ENCODE data around the gene PHKB. TPM values are rescaled to one million over a fixed set of nuclear protein-coding genes. Genes with fewer than 3 reads are reported as not detected.

Gene PHKB
- total and polyA plus RNA-seq, 2 donors (not counting 1 experiment from before 2014, with no cell fraction given), result 79.0 to 103 TPM

DNA sequence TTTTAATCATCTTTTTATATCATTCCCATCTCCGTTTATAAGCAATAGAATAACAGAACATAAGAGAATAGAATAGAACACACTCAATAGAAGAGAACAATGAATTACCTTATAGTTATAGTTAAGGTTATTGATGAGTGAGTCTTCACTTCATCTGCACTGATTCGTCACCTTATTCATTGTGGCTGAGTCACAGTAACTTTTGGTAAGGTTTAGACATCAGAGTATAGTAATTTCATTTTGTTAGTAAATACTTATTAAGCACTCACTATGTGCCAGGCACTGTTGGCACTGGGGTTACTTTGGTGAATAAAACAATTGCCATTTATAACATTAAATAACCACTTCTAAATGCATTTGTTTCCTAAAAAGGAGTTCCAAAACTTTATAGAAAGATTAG, 22.5 kb downstream of the PHKB start:
- Histone ChIP-seq H3K4me3 (replicated peaks in 1 of 4; ENCODE audit: control extremely low read depth in 1 of 4, insufficient read depth in 1 of 4, low read depth in 3 of 4, low read length in 4 of 4) (no peak overlapping the region), H3K79me2 (ENCODE audit: control insufficient read depth, insufficient read depth, low read length) (peaks cover 1% of the 10 kb centered on the region), H3K4me2 (ENCODE audit: extremely low read depth, insufficient read depth, low read length) (no peak overlapping the region), H2AFZ (ENCODE audit: low read length) (no peak overlapping the region), H3K4me1 (ENCODE audit: control insufficient read depth, extremely low read depth, insufficient read depth, low read length) (no peaks in the 10 kb centered on the region), H3K9me3 (ENCODE audit: control insufficient read depth, insufficient read depth, low read depth, low read length) (no peaks in the 10 kb centered on the region), H3K36me3 (ENCODE audit: control insufficient read depth, insufficient read depth, low read length) (no peaks in the 10 kb centered on the region), H3K9ac (ENCODE audit: insufficient read depth, low read length) (no peak overlapping the region), H4K20me1 (ENCODE audit: control insufficient read depth, extremely low read depth, insufficient read depth, low read length) (no peaks in the 10 kb centered on the region), H3K27ac (ENCODE audit: insufficient read depth, low read length) (no peak overlapping the region), H3K27me3 (ENCODE audit: control insufficient read depth, insufficient read depth, low read length) (no peaks in the 10 kb centered on the region)
- no peak for TF ChIP-seq EZH2 (IDR thresholded peaks at IDR 0.05; ENCODE audit: low read length, missing control alignments)
- TF ChIP-seq, protein P1, sequence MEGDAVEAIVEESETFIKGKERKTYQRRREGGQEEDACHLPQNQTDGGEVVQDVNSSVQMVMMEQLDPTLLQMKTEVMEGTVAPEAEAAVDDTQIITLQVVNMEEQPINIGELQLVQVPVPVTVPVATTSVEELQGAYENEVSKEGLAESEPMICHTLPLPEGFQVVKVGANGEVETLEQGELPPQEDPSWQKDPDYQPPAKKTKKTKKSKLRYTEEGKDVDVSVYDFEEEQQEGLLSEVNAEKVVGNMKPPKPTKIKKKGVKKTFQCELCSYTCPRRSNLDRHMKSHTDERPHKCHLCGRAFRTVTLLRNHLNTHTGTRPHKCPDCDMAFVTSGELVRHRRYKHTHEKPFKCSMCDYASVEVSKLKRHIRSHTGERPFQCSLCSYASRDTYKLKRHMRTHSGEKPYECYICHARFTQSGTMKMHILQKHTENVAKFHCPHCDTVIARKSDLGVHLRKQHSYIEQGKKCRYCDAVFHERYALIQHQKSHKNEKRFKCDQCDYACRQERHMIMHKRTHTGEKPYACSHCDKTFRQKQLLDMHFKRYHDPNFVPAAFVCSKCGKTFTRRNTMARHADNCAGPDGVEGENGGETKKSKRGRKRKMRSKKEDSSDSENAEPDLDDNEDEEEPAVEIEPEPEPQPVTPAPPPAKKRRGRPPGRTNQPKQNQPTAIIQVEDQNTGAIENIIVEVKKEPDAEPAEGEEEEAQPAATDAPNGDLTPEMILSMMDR (conservative IDR thresholded peaks at IDR 0.05 in 1 of 2, IDR thresholded peaks at IDR 0.05 in 1 of 2; ENCODE audit: low read depth in 1 of 2, low read length in 2 of 2), result no peak
- no peak for DNase-seq (ENCODE audit: low read depth in 2 of 2)

DNA sequence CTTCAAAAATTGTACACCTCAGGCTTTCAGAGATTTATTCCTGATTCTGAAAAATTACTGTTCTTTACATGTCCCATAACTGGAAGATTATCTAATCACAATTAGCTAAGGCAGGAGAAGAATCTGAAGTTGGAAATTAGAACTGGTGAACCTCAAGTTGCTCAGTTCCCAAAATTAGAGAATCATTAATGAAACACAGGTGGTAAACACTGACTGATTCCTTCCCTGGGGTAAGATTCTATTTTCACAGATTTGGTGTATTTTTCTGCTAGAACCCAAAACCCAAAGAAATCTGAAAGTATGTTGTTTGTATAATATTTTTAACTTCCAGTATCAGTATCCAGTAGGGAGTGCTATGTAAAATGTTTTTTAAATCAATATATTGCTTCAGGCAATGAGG, 25.7 kb downstream of the PHKB start:
- H2AFZ ChIP-seq (ENCODE audit: low read length), result no peak overlapping the region
- no peaks in the 10 kb centered on the region for H4K20me1 ChIP-seq (ENCODE audit: control insufficient read depth, extremely low read depth, insufficient read depth, low read length)
- TF ChIP-seq, protein P1 (conservative IDR thresholded peaks at IDR 0.05 in 1 of 2, IDR thresholded peaks at IDR 0.05 in 1 of 2; ENCODE audit: low read depth in 1 of 2, low read length in 2 of 2), result no peak
- no peak for TF ChIP-seq EZH2 (IDR thresholded peaks at IDR 0.05; ENCODE audit: low read length, missing control alignments)
- no peak overlapping the region for H3K4me2 ChIP-seq (ENCODE audit: extremely low read depth, insufficient read depth, low read length)
- H3K79me2 ChIP-seq (ENCODE audit: control insufficient read depth, insufficient read depth, low read length), result peaks cover 2% of the 10 kb centered on the region
- no peak overlapping the region for H3K9ac ChIP-seq (ENCODE audit: insufficient read depth, low read length)
- H3K27me3 ChIP-seq (ENCODE audit: control insufficient read depth, insufficient read depth, low read length), result no peaks in the 10 kb centered on the region
- no peaks in the 10 kb centered on the region for H3K9me3 ChIP-seq (ENCODE audit: control insufficient read depth, insufficient read depth, low read depth, low read length)
- no peaks in the 10 kb centered on the region for H3K36me3 ChIP-seq (ENCODE audit: control insufficient read depth, insufficient read depth, low read length)
- no peak for DNase-seq (ENCODE audit: low read depth in 2 of 2)
- H3K4me1 ChIP-seq (ENCODE audit: control insufficient read depth, extremely low read depth, insufficient read depth, low read length), result no peaks in the 10 kb centered on the region
- no peak overlapping the region for H3K27ac ChIP-seq (ENCODE audit: insufficient read depth, low read length)
- H3K4me3 ChIP-seq (replicated peaks in 1 of 4; ENCODE audit: control extremely low read depth in 1 of 4, insufficient read depth in 1 of 4, low read depth in 3 of 4, low read length in 4 of 4), result no peak overlapping the region

DNA sequence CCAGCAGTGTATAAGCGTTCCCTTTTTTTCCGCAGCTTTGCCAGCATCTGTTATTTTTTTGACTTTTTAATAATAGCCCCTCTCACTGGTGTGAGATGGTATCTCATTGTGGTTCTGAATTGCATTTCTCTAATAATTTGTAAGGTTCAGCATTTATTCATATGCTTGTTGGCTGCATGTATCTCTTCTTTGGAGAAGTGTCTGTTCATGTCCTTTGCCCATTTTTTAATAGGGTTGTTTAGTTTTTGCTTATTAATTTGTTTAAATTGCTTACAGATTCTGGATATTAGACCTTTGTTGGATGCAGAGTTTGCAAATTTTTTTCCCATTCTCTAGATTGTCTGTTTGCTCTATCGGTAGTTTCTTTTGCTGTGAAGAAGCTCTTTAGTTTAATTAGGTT, 26.9 kb downstream of the PHKB start:
- Histone ChIP-seq H3K79me2 (ENCODE audit: control insufficient read depth, insufficient read depth, low read length) (peaks cover 2% of the 10 kb centered on the region), H3K4me3 (replicated peaks in 1 of 4; ENCODE audit: control extremely low read depth in 1 of 4, insufficient read depth in 1 of 4, low read depth in 3 of 4, low read length in 4 of 4) (no peak overlapping the region), H3K27me3 (ENCODE audit: control insufficient read depth, insufficient read depth, low read length) (no peaks in the 10 kb centered on the region), H3K4me1 (ENCODE audit: control insufficient read depth, extremely low read depth, insufficient read depth, low read length) (no peaks in the 10 kb centered on the region), H3K36me3 (ENCODE audit: control insufficient read depth, insufficient read depth, low read length) (no peaks in the 10 kb centered on the region), H3K4me2 (ENCODE audit: extremely low read depth, insufficient read depth, low read length) (no peak overlapping the region), H3K9ac (ENCODE audit: insufficient read depth, low read length) (no peak overlapping the region), H3K9me3 (ENCODE audit: control insufficient read depth, insufficient read depth, low read depth, low read length) (no peaks in the 10 kb centered on the region), H4K20me1 (ENCODE audit: control insufficient read depth, extremely low read depth, insufficient read depth, low read length) (no peaks in the 10 kb centered on the region), H2AFZ (ENCODE audit: low read length) (no peak overlapping the region), H3K27ac (ENCODE audit: insufficient read depth, low read length) (no peak overlapping the region)
- TF ChIP-seq, protein P1 (conservative IDR thresholded peaks at IDR 0.05 in 1 of 2, IDR thresholded peaks at IDR 0.05 in 1 of 2; ENCODE audit: low read depth in 1 of 2, low read length in 2 of 2), result no peak
- no peak for TF ChIP-seq EZH2 (IDR thresholded peaks at IDR 0.05; ENCODE audit: low read length, missing control alignments)
- no peak for DNase-seq (ENCODE audit: low read depth in 2 of 2)
